OCI-LY1 (cell line): ENCODE results near the gene SLC19A2.

Experiments
- H2AFZ ChIP-seq: fragments of 200-600 bp; sonication (generic), shearing (Covaris generic); 2 replicates; pipeline ENCODE4 v1.6.0; 2014; ENCODE audit warnings: antibody characterized with exemption, mild to moderate bottlenecking, low read length
- H3F3A ChIP-seq: fragments of 200-600 bp; sonication (generic), shearing (Covaris generic); 2 replicates; pipeline ENCODE4 v1.6.0; 2014; ENCODE audit warnings: mild to moderate bottlenecking, antibody characterized with exemption, low read length, moderate library complexity; ENCODE audit not compliant: insufficient read depth
- H3K27ac ChIP-seq: fragments of 200-600 bp; sonication (generic); 2 replicates; pipeline ENCODE4 v1.5.1; 2014; ENCODE audit warnings: low read length, mixed run types, mild to moderate bottlenecking, low read depth; ENCODE audit not compliant: poor library complexity, severe bottlenecking
- H3K27me3 ChIP-seq: fragments of 200-600 bp; sonication (generic); 2 replicates; pipeline ENCODE4 v1.6.0; 2014; ENCODE audit warnings: antibody characterized with exemption, mild to moderate bottlenecking, low read length, moderate library complexity; ENCODE audit not compliant: insufficient read depth
- H3K36me3 ChIP-seq: fragments of 200-600 bp; sonication (generic); 2 replicates; pipeline ENCODE4 v1.6.1; 2014; ENCODE audit warnings: mild to moderate bottlenecking, antibody characterized with exemption, low read length, moderate library complexity, mixed read lengths; ENCODE audit not compliant: insufficient read depth
- H3K4me1 ChIP-seq: fragments of 200-600 bp; sonication (generic); 2 replicates; pipeline ENCODE4 v1.5.1; 2014; ENCODE audit warnings: mild to moderate bottlenecking, low read length, moderate library complexity; ENCODE audit not compliant: insufficient read depth, severe bottlenecking
- H3K4me2 ChIP-seq: fragments of 200-600 bp; sonication (generic), shearing (Covaris generic); 2 replicates; pipeline ENCODE4 v1.6.1; 2014; ENCODE audit warnings: low read length
- H3K4me3 ChIP-seq: fragments of 200-600 bp; sonication (generic); 2 replicates; pipeline ENCODE4 v1.5.1; 2014; ENCODE audit warnings: low read length, low read depth, mild to moderate bottlenecking, mixed read lengths; ENCODE audit not compliant: poor library complexity, severe bottlenecking
- H3K79me2 ChIP-seq: fragments of 200-600 bp; shearing (Covaris generic); 2 replicates; pipeline ENCODE4 v1.6.1; 2016; ENCODE audit warnings: mixed run types, low read length, mixed read lengths; ENCODE audit not compliant: insufficient read depth
- H3K9ac ChIP-seq: fragments of 200-600 bp; sonication (generic), shearing (Covaris generic); 2 replicates; pipeline ENCODE4 v1.6.1; 2014; ENCODE audit warnings: mild to moderate bottlenecking, low read length, mixed read lengths
- H3K9me2 ChIP-seq: fragments of 200-600 bp; sonication (generic), shearing (Covaris generic); 2 replicates; pipeline ENCODE4 v1.6.1; 2014; ENCODE audit warnings: low read depth, mild to moderate bottlenecking, low read length, mixed read lengths
- H3K9me3 ChIP-seq: fragments of 200-600 bp; shearing (Covaris generic); 2 replicates; pipeline ENCODE4 v1.6.1; 2014; ENCODE audit warnings: low read length, mixed read lengths
- H4K20me1 ChIP-seq: fragments of 200-600 bp; sonication (generic), shearing (Covaris generic); 2 replicates; pipeline ENCODE4 v1.6.0; 2016; ENCODE audit warnings: mild to moderate bottlenecking, low read length; ENCODE audit not compliant: insufficient read depth
- CTCF ChIP-seq: fragments of 200-600 bp; sonication (generic), shearing (Covaris generic); IDR thresholded peaks from 2 replicates; pipeline ENCODE4 v1.5.1; 2017; ENCODE audit warnings: mild to moderate bottlenecking, antibody characterized with exemption, low read length, moderate library complexity, mixed read lengths
- EZH2 ChIP-seq: fragments of 200-600 bp; sonication (generic), shearing (Covaris generic); IDR thresholded peaks from 2 replicates; pipeline ENCODE4 v1.8.0; 2017; ENCODE audit warnings: borderline replicate concordance, mixed run types, mild to moderate bottlenecking, antibody characterized with exemption, low read length, moderate library complexity, mixed read lengths

The SLC19A2 gene

GRCh38 chr1:169499807-169500206, 14.1 kb upstream of the SLC19A2 start:
- no peak overlapping the region for H3K4me3 ChIP-seq
- no peaks in the 10 kb centered on the region for H3K36me3 ChIP-seq
- H3K9ac ChIP-seq: no peak overlapping the region
- no peak overlapping the region for H2AFZ ChIP-seq
- H3K9me2 ChIP-seq: no peaks in the 10 kb centered on the region
- H3K4me1 ChIP-seq: no peaks in the 10 kb centered on the region
- no peaks in the 10 kb centered on the region for H3K79me2 ChIP-seq
- H3F3A ChIP-seq: no peaks in the 10 kb centered on the region
- H3K27me3 ChIP-seq: 0 out of 2 replicates have a peak, but pooled peaks cover 4% of the 10 kb centered on the region
- TF ChIP-seq EZH2: no peak
- TF ChIP-seq CTCF: no peak
- no peak overlapping the region for H3K27ac ChIP-seq
- no peaks in the 10 kb centered on the region for H3K9me3 ChIP-seq
- H3K4me2 ChIP-seq: no peak overlapping the region
- H4K20me1 ChIP-seq: no peaks in the 10 kb centered on the region

GRCh38 chr1:169497317-169497716, 11.6 kb upstream of the SLC19A2 start:
- Histone ChIP-seq H3K27ac (no peak overlapping the region), H2AFZ (no peak overlapping the region)
- TF ChIP-seq CTCF (no peak), EZH2 (no peak)

GRCh38 chr1:169495916-169496315, 10.2 kb upstream of the SLC19A2 start:
- Histone ChIP-seq H3F3A (no peaks in the 10 kb centered on the region), H3K4me1 (no peaks in the 10 kb centered on the region), H3K4me2 (no peak overlapping the region), H3K79me2 (no peaks in the 10 kb centered on the region), H3K36me3 (no peaks in the 10 kb centered on the region), H3K27me3 (0 out of 2 replicates have a peak, but pooled peaks cover 4% of the 10 kb centered on the region), H3K9me2 (no peaks in the 10 kb centered on the region), H4K20me1 (no peaks in the 10 kb centered on the region), H2AFZ (no peak overlapping the region), H3K27ac (no peak overlapping the region), H3K4me3 (no peak overlapping the region), H3K9ac (no peak overlapping the region), H3K9me3 (no peaks in the 10 kb centered on the region)
- TF ChIP-seq EZH2 (no peak), CTCF (no peak)

More at GRCh38 chr1:169497317-169497716, 11.6 kb upstream of the SLC19A2 start:
- no peak overlapping the region for H3K9ac ChIP-seq
- no peak overlapping the region for H3K4me2 ChIP-seq
- no peaks in the 10 kb centered on the region for H3K9me2 ChIP-seq
- no peaks in the 10 kb centered on the region for H4K20me1 ChIP-seq
- H3K4me3 ChIP-seq: no peak overlapping the region
- H3K4me1 ChIP-seq: no peaks in the 10 kb centered on the region
- H3F3A ChIP-seq: no peaks in the 10 kb centered on the region
- no peaks in the 10 kb centered on the region for H3K36me3 ChIP-seq
- H3K9me3 ChIP-seq: no peaks in the 10 kb centered on the region
- no peaks in the 10 kb centered on the region for H3K79me2 ChIP-seq
- 0 out of 2 replicates have a peak, but pooled peaks cover 4% of the 10 kb centered on the region for H3K27me3 ChIP-seq
